Caco-2 (cell line): ENCODE data around the gene ZNF407. TPM values are rescaled to one million over a fixed set of nuclear protein-coding genes. Genes with fewer than 3 reads are reported as not detected.

Experiments used
- BruUV-seq: library from RNA; stranded (reverse); fragments of 400-500 nt; replicated peaks from 2 replicates; lab custom pipeline; 2021; lab: Mats Ljungman, UMichigan
- CTCF ChIA-PET: fragments of 300-600 bp; sonication (Branson Sonifier 250); formaldehyde crosslinking; loops from one replicate; lab custom pipeline; 2022; ENCODE audit warnings: antibody characterized with exemption; lab: Charles Lee
- POLR2A ChIA-PET: fragments of 300-600 bp; sonication (Branson Sonifier 250); formaldehyde crosslinking; loops from one replicate; lab custom pipeline; 2022; ENCODE audit warnings: antibody characterized with exemption; lab: Charles Lee
- DNase-seq, 2 experiments: peaks; one replicate each; pipeline versions ENCODE4 v3.0.0 to v3.0.0-alpha.2; 2020 to 2022
- H3K27me3 ChIP-seq: replicated peaks from 2 replicates; pipeline ENCODE4 v1.6.0; 2011; ENCODE audit warnings: low read length; ENCODE audit not compliant: control insufficient read depth, insufficient read depth
- H3K36me3 ChIP-seq: 2 replicates; pipeline ENCODE4 v1.5.1; 2011; ENCODE audit warnings: low read length; ENCODE audit not compliant: control insufficient read depth, insufficient read depth
- H3K4me1 ChIP-seq: fragments of 250-450 bp; sonication (Bioruptor Pico); 2 replicates; pipeline ENCODE4 v1.5.1; 2020; ENCODE audit warnings: mild to moderate bottlenecking
- H3K4me3 ChIP-seq: 2 replicates; pipeline ENCODE4 v1.5.1; 2011; ENCODE audit warnings: low read depth, mild to moderate bottlenecking, control low read depth, low read length
- H3K9me3 ChIP-seq: fragments of 250-450 bp; sonication (Bioruptor Pico); 2 replicates; pipeline ENCODE4 v1.5.1; 2020; ENCODE audit warnings: mild to moderate bottlenecking, moderate library complexity
- H3K27ac Mint-ChIP-seq: one replicate; pipeline ENCODE4 v1.8.0; 2022; ENCODE audit warnings: mixed read lengths; ENCODE audit not compliant: unreplicated experiment
- H3K27me3 Mint-ChIP-seq: one replicate; pipeline ENCODE4 v1.8.0; 2022; ENCODE audit warnings: mixed read lengths; ENCODE audit not compliant: insufficient read depth, unreplicated experiment
- H3K36me3 Mint-ChIP-seq: one replicate; pipeline ENCODE4 v1.8.0; 2022; ENCODE audit warnings: mild to moderate bottlenecking, mixed read lengths; ENCODE audit not compliant: insufficient read depth, unreplicated experiment
- H3K4me1 Mint-ChIP-seq: one replicate; pipeline ENCODE4 v1.8.0; 2022; ENCODE audit warnings: low read depth, mixed read lengths; ENCODE audit not compliant: unreplicated experiment
- H3K4me3 Mint-ChIP-seq: one replicate; pipeline ENCODE4 v1.8.0; 2022; ENCODE audit warnings: mild to moderate bottlenecking, moderate library complexity, mixed read lengths; ENCODE audit not compliant: unreplicated experiment
- H3K9me3 Mint-ChIP-seq: one replicate; pipeline ENCODE4 v1.8.0; 2022; ENCODE audit warnings: mixed read lengths; ENCODE audit not compliant: unreplicated experiment
- intact Hi-C: fragments of 100-400 bp; cut with micrococcal nuclease; formaldehyde crosslinking; loops from one replicate; pipeline ENCODE4 v1.10.0; 2022; ENCODE audit not compliant: unreplicated experiment
- total RNA-seq: library from RNA; stranded (reverse); gene quantifications from 2 replicates; pipeline ENCODE4 v1.2.3, GENCODE V29; 2022
- TF ChIP-seq, protein P1 (sequence below), 2 experiments: fragments of 200-600 bp in 1 of 2; IDR thresholded peaks; 1 replicate in 1 of 2; 2 replicates in 1 of 2; pipeline versions ENCODE4 v1.5.1 to v1.8.0; 2011 to 2022; ENCODE audit warnings: antibody characterized with exemption in 1 of 2, control low read depth in 1 of 2, inconsistent platforms in 1 of 2, low read depth in 1 of 2, low read length in 1 of 2, mild to moderate bottlenecking in 1 of 2, moderate library complexity in 1 of 2; ENCODE audit not compliant: insufficient read depth in 1 of 2, severe bottlenecking in 1 of 2, unreplicated experiment in 1 of 2

ZNF407 gene
- total RNA-seq, 1 experiment from 2014 or later: 4.7 TPM

DNA sequence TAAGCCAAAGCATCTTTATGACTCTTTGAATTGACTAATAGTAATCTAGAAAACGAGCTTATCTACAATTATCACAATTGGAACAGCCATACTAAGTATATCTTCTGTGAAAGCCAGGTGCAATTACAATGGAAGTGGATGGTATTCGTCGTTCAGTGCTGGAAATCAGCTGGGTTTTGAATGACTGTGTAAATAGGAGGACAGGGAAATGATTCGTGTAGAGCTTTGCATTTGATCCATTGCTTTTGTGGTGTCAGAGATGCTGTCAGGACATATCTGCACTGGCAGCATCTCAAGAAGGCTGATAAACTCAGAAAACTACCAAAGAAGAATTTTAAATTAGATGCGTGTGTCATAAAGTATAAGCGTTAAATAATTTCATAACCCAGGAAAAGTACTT, 187.1 kb downstream of the ZNF407 start:
- Histone ChIP-seq H3K27me3 (no peaks in the 10 kb centered on the region), H3K4me3 (no peak overlapping the region), H3K36me3 (no peaks in the 10 kb centered on the region), H3K9me3 (no peaks in the 10 kb centered on the region), H3K4me1 (no peaks in the 10 kb centered on the region)
- ChIA-PET POLR2A (no interaction called here), CTCF (no interaction called here)
- intact Hi-C loops: no loop called here
- Mint-ChIP-seq H3K27ac (no peak overlapping the region), H3K36me3 (no peaks in the 10 kb centered on the region), H3K4me3 (no peak overlapping the region), H3K9me3 (no peaks in the 10 kb centered on the region), H3K27me3 (no peaks in the 10 kb centered on the region), H3K4me1 (no peaks in the 10 kb centered on the region)
- BruUV-seq: no TSS peak
- no peak for DNase-seq
- TF ChIP-seq, protein P1, sequence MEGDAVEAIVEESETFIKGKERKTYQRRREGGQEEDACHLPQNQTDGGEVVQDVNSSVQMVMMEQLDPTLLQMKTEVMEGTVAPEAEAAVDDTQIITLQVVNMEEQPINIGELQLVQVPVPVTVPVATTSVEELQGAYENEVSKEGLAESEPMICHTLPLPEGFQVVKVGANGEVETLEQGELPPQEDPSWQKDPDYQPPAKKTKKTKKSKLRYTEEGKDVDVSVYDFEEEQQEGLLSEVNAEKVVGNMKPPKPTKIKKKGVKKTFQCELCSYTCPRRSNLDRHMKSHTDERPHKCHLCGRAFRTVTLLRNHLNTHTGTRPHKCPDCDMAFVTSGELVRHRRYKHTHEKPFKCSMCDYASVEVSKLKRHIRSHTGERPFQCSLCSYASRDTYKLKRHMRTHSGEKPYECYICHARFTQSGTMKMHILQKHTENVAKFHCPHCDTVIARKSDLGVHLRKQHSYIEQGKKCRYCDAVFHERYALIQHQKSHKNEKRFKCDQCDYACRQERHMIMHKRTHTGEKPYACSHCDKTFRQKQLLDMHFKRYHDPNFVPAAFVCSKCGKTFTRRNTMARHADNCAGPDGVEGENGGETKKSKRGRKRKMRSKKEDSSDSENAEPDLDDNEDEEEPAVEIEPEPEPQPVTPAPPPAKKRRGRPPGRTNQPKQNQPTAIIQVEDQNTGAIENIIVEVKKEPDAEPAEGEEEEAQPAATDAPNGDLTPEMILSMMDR (IDR thresholded peaks at IDR 0.05; ENCODE audit: insufficient read depth in 1 of 2, low read depth in 1 of 2, low read length in 1 of 2, severe bottlenecking in 1 of 2, unreplicated experiment in 1 of 2): no peak

DNA sequence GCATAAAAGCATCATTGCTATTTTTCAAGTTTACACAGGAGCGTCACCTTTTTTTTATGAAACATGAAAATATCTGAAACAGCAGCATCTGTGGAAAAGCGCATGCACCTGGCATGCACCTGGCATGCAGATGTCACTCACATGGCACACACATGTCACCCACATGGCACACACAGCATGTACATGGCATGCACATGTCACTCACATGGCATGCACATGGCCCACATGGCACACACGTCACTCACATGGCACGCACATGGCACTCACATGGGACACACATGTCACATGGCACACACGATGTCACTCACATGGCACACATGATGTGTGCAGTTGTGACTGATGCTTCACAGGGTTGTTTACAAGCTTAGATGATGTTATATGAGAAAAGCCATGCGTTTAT, 188.0 kb downstream of the ZNF407 start:
- Histone ChIP-seq H3K27me3 (no peaks in the 10 kb centered on the region), H3K9me3 (no peaks in the 10 kb centered on the region), H3K4me3 (no peak overlapping the region), H3K4me1 (no peaks in the 10 kb centered on the region), H3K36me3 (no peaks in the 10 kb centered on the region)
- intact Hi-C loops: no loop called here
- Mint-ChIP-seq H3K36me3 (no peaks in the 10 kb centered on the region), H3K27ac (no peak overlapping the region), H3K4me1 (no peaks in the 10 kb centered on the region), H3K9me3 (no peaks in the 10 kb centered on the region), H3K27me3 (no peaks in the 10 kb centered on the region), H3K4me3 (no peak overlapping the region)
- ChIA-PET POLR2A (no interaction called here), CTCF (no interaction called here)
- no peak for DNase-seq
- TF ChIP-seq, protein P1 (IDR thresholded peaks at IDR 0.05; ENCODE audit: insufficient read depth in 1 of 2, low read depth in 1 of 2, low read length in 1 of 2, severe bottlenecking in 1 of 2, unreplicated experiment in 1 of 2): no peak
- BruUV-seq: no TSS peak

DNA sequence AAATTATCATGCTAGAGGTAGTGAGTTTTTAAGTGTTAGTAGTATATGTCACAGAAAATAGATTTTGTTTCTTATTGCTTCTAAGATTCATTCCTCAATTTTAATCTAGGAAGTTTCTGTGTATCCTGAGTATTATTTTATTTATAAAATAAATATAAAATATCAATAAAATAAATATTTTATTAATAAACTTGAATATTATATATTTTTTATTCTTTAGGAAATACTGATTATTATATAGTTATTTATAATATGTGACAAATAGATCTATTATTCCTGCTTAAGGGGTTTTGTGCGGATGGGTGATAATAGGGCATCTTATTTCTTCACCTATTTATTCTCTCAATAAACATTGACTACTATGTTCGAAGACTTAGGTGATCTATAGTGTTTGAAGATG, 191.0 kb downstream of the ZNF407 start:
- H3K9me3 ChIP-seq: no peaks in the 10 kb centered on the region
- intact Hi-C loops: no loop called here
- BruUV-seq: no TSS peak
- H3K27me3 ChIP-seq: no peaks in the 10 kb centered on the region
- H3K36me3 ChIP-seq: no peaks in the 10 kb centered on the region
- DNase-seq: no peak
- no peak overlapping the region for H3K27ac Mint-ChIP-seq
- no peak overlapping the region for H3K4me3 Mint-ChIP-seq
- H3K36me3 Mint-ChIP-seq: no peaks in the 10 kb centered on the region
- POLR2A ChIA-PET: no interaction called here
- H3K4me1 ChIP-seq: no peaks in the 10 kb centered on the region
- CTCF ChIA-PET: no interaction called here
- no peaks in the 10 kb centered on the region for H3K4me1 Mint-ChIP-seq
- H3K27me3 Mint-ChIP-seq: no peaks in the 10 kb centered on the region
- no peaks in the 10 kb centered on the region for H3K9me3 Mint-ChIP-seq
- TF ChIP-seq, protein P1 (IDR thresholded peaks at IDR 0.05; ENCODE audit: insufficient read depth in 1 of 2, low read depth in 1 of 2, low read length in 1 of 2, severe bottlenecking in 1 of 2, unreplicated experiment in 1 of 2): no peak
- H3K4me3 ChIP-seq: no peak overlapping the region
